ENCODE measurements around the gene PNPLA7.

DNA sequence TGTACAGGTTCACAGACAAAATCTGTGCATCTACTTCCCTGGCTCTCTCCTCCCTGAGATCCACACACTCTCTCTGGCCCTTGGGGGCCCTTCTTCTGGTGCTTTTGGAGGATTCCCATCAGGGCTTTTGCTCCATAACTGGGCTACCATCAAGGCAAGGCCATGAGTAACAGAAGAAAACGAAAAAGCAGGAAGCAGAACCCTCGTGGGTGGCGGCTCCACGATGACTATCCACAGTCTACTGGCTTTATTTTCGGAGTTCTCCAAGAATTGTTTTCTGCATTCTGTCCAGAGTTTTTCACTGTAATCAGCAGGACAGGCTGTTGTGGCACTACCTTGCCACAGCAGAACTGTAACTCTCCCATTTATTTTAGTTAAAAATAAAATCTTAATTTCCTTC is 19.9 kb downstream of the PNPLA7 start:
- TF ChIP-seq ZBTB34 (CRISPR knock-in tag; IDR thresholded peaks at IDR 0.05) (no peak), POLR2AphosphoS5 (IDR thresholded peaks at IDR 0.05; ENCODE audit: low read depth, low read length) (no peak), ZFP82 (CRISPR knock-in tag; IDR thresholded peaks at IDR 0.05; ENCODE audit: borderline replicate concordance) (no peak), CTCF (CRISPR knock-in tag; IDR thresholded peaks at IDR 0.05) (no peak), PCBP1 (IDR thresholded peaks at IDR 0.05; ENCODE audit: borderline replicate concordance, low read depth, low read length) (no peak), ARNTL (CRISPR knock-in tag; IDR thresholded peaks at IDR 0.05) (no peak), ZNF264 (CRISPR knock-in tag; IDR thresholded peaks at IDR 0.05) (no peak), TCF7 (IDR thresholded peaks at IDR 0.05; ENCODE audit: low read depth) (no peak)

Data from HepG2 (cell line).